ENCODE results near the gene P3H2.

Gene P3H2

DNA sequence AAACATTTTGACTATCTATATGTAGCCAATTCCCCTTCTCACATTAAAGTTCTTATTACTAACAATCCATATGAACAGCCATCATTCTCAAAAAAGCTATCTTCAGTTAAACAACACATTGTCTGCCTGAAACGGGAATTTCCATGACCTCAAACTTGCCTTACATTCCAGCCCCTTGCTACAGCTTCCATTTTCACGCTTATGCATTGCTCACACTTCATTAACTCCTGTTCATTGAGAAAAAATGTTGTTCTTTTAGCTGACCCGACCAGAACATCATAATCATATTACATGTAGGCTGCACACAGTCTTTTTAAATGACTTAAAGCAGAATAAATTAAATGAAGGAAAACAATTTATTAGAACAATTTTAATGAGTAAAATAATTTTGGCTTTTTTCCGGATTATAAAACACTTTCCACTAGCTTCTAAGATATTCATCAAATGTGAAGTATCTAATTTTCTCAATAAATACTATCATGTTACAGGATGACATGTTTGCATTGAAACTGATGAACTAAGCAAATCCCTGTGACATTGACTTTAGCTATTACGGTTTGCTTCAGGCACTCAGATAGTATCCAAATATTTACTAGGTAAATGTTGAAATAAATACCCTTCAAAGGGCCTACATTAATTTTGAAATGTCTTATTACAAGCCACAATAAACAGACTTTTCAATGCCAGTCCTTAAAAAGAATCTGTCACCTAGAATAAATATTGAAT lies 49.9 kb downstream of the P3H2 start:
- no peak overlapping the region for H3K27ac ChIP-seq
- H3K9me3 ChIP-seq (ENCODE audit: control insufficient read depth, low read length): no peaks in the 10 kb centered on the region
- TF ChIP-seq, protein P1, sequence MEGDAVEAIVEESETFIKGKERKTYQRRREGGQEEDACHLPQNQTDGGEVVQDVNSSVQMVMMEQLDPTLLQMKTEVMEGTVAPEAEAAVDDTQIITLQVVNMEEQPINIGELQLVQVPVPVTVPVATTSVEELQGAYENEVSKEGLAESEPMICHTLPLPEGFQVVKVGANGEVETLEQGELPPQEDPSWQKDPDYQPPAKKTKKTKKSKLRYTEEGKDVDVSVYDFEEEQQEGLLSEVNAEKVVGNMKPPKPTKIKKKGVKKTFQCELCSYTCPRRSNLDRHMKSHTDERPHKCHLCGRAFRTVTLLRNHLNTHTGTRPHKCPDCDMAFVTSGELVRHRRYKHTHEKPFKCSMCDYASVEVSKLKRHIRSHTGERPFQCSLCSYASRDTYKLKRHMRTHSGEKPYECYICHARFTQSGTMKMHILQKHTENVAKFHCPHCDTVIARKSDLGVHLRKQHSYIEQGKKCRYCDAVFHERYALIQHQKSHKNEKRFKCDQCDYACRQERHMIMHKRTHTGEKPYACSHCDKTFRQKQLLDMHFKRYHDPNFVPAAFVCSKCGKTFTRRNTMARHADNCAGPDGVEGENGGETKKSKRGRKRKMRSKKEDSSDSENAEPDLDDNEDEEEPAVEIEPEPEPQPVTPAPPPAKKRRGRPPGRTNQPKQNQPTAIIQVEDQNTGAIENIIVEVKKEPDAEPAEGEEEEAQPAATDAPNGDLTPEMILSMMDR (IDR thresholded peaks at IDR 0.05): no peak
- H3K9ac ChIP-seq: no peak overlapping the region
- H3K79me2 ChIP-seq: no peaks in the 10 kb centered on the region
- no peak overlapping the region for H3K4me2 ChIP-seq (ENCODE audit: low read length)
- no peak overlapping the region for H2AFZ ChIP-seq
- H3K27me3 ChIP-seq (ENCODE audit: control insufficient read depth, insufficient read depth, low read length): no peaks in the 10 kb centered on the region
- no peaks in the 10 kb centered on the region for H3K36me3 ChIP-seq (ENCODE audit: control insufficient read depth, insufficient read depth, low read length)
- no peak overlapping the region for H3K4me3 ChIP-seq (ENCODE audit: low read depth, low read length)
- H3K4me1 ChIP-seq: no peaks in the 10 kb centered on the region

DNA sequence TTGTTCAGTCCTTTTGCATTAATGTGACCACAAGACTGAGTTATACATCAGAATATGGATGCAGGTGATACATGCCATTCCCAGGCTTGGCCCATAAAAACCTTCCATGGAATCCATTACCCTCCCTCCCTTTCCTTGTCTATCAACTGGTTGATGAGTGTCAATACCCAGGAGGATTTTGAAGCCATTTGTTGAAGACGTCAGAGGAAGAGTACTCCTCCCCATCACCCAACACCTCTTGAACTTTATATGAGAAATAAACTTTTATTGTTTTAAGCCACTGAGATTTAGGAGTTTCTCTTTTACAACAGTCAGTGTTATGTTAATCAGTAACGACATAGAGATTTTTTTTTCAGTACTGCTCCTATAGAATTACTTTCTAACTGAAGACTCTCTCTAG lies 55.5 kb downstream of the P3H2 start:
- TF ChIP-seq, protein P1 (IDR thresholded peaks at IDR 0.05): no peak
- Histone ChIP-seq H2AFZ (no peak overlapping the region), H3K27me3 (ENCODE audit: control insufficient read depth, insufficient read depth, low read length) (no peaks in the 10 kb centered on the region), H3K9ac (no peak overlapping the region), H3K27ac (no peak overlapping the region), H3K4me1 (no peaks in the 10 kb centered on the region), H3K79me2 (no peaks in the 10 kb centered on the region), H3K9me3 (ENCODE audit: control insufficient read depth, low read length) (no peaks in the 10 kb centered on the region), H3K4me2 (ENCODE audit: low read length) (no peak overlapping the region), H3K36me3 (ENCODE audit: control insufficient read depth, insufficient read depth, low read length) (no peaks in the 10 kb centered on the region), H3K4me3 (ENCODE audit: low read depth, low read length) (no peak overlapping the region)

DNA sequence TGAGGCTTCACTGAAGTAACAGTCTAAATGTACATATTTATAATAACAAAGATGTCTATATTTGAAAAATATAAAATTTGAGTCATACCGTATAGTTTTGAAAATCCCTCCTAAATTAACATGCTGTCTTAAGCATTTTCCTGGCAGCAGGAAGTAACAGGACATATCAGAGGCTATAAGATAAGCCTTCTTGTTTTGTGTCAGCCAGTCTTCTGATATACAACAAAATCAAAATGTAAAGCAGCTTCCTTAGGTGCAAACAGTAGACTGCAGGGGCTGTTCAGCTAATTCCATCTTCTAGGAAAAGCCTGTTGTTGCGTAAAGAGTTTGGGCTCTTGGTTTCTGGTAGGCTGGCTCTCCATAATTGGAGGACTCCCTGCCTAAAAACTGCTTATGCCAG lies 56.0 kb downstream of the P3H2 start:
- Histone ChIP-seq H3K27me3 (ENCODE audit: control insufficient read depth, insufficient read depth, low read length) (no peaks in the 10 kb centered on the region), H3K4me3 (ENCODE audit: low read depth, low read length) (no peak overlapping the region), H3K79me2 (no peaks in the 10 kb centered on the region), H3K9me3 (ENCODE audit: control insufficient read depth, low read length) (no peaks in the 10 kb centered on the region), H3K9ac (no peak overlapping the region), H2AFZ (no peak overlapping the region), H3K4me1 (no peaks in the 10 kb centered on the region), H3K36me3 (ENCODE audit: control insufficient read depth, insufficient read depth, low read length) (no peaks in the 10 kb centered on the region), H3K4me2 (ENCODE audit: low read length) (no peak overlapping the region), H3K27ac (no peak overlapping the region)
- TF ChIP-seq, protein P1 (IDR thresholded peaks at IDR 0.05): no peak

DNA sequence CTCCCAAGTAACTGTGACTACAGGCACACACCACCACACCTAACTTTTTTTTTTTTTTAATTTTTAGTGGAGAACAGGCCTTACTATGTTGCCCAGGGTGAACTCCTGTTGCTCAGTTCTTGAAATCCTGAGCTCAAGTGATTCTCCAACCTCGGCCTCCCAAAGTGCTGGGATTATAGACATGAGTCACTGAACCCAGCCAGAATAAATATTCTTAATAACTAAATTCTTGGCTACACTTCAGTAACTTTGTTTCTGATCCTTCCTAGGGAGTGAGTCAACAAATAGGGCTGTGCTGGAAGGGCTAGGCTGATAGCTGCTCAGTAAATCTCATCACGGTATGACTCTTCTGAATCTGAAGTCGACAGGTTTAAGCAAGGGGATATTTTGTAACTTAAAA lies 56.6 kb downstream of the P3H2 start:
- Histone ChIP-seq H3K4me1 (no peaks in the 10 kb centered on the region), H3K9ac (no peak overlapping the region), H3K27ac (no peak overlapping the region), H3K36me3 (ENCODE audit: control insufficient read depth, insufficient read depth, low read length) (no peaks in the 10 kb centered on the region), H3K9me3 (ENCODE audit: control insufficient read depth, low read length) (no peaks in the 10 kb centered on the region), H2AFZ (no peak overlapping the region), H3K79me2 (no peaks in the 10 kb centered on the region), H3K4me2 (ENCODE audit: low read length) (no peak overlapping the region), H3K4me3 (ENCODE audit: low read depth, low read length) (no peak overlapping the region), H3K27me3 (ENCODE audit: control insufficient read depth, insufficient read depth, low read length) (no peaks in the 10 kb centered on the region)
- TF ChIP-seq, protein P1 (IDR thresholded peaks at IDR 0.05): no peak

DNA sequence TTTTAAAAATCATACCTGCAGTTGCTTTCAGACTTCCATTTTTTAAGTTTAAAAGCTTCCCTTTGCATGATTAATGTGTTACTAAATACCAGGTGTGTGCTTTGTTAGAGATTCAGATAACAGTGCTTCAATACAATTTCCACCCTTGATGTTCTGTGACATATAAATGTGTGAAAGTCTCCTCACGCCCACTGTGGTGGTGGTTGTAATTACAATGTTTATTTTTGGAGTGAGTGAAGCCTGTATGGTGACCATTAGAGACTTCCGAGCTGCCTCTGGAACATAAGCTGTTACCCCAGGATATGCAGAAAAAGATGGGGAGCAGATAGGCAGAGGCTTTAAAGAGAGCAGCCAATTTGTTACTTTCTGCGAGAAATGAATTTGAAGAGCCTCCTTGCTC lies 57.2 kb downstream of the P3H2 start:
- TF ChIP-seq, protein P1 (IDR thresholded peaks at IDR 0.05): no peak
- no peaks in the 10 kb centered on the region for H3K9me3 ChIP-seq (ENCODE audit: control insufficient read depth, low read length)
- no peak overlapping the region for H3K27ac ChIP-seq
- H3K4me2 ChIP-seq (ENCODE audit: low read length): no peak overlapping the region
- H3K27me3 ChIP-seq (ENCODE audit: control insufficient read depth, insufficient read depth, low read length): no peaks in the 10 kb centered on the region
- H3K9ac ChIP-seq: no peak overlapping the region
- H3K79me2 ChIP-seq: no peaks in the 10 kb centered on the region
- no peak overlapping the region for H2AFZ ChIP-seq
- no peaks in the 10 kb centered on the region for H3K36me3 ChIP-seq (ENCODE audit: control insufficient read depth, insufficient read depth, low read length)
- H3K4me3 ChIP-seq (ENCODE audit: low read depth, low read length): no peak overlapping the region
- H3K4me1 ChIP-seq: no peaks in the 10 kb centered on the region

Data from parathyroid adenoma (tissue), 2 donors.